DMS 273 (cell line): Measurements from ENCODE around the gene MYO10.
"Not testable (repeated sequence)": the region's sequence is repeated elsewhere in the genome, so short reads cannot be mapped to it uniquely, and the experiment has no call there.

ENCODE experiments used
- DNase-seq: peaks from one replicate; lab custom pipeline; 2025; ENCODE audit not compliant: unreplicated experiment; lab: John Stamatoyannopoulos, UW

MYO10 gene

DNA sequence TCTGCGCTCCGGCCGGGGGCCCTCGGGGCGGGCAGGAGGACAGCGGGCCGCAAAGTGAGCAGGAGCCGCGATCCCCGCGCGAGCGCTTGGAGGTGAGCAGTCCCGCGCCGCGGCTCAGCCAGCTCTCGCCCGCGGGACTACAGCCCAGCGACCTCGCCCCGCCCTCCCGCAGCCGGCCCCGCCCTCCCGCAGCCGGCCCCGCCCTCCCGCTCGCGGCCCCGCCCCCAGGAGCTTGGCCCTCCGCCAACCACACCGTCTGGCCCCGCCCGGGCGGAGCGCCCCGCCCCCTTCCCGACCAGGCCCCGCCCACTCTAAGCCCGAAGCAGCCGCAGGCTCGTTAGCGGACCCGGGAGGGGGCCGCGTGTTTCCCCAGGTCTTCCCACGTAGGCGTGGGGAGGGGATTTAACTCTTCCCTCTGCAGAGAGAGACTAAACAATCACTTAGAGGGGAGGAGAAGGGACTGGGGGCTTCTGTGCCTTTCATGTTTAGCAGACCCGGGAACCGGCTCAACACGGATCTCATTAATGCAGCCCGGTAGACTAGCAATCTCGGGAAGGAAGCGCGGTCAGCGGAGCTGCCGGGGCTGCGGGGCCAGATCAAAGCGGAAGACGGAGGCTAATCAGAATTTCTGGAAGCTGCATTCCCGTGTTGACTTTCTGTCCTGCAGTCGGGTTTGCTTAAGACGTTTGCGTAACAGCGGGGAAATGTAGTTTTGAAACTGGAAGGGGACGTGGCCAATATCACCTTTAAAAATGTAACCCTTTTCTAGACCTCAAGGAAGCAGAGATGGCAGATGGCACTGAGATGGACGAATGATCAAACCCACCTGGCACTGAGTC lies at the start of gene MYO10:
Gene MYO10, minus strand, starts transcription at position 139 of the 839 bp plus-strand sequence. CDS start 480 bp downstream, outside the sequence.
- peak; percentile 89 for DNase-seq

DNA sequence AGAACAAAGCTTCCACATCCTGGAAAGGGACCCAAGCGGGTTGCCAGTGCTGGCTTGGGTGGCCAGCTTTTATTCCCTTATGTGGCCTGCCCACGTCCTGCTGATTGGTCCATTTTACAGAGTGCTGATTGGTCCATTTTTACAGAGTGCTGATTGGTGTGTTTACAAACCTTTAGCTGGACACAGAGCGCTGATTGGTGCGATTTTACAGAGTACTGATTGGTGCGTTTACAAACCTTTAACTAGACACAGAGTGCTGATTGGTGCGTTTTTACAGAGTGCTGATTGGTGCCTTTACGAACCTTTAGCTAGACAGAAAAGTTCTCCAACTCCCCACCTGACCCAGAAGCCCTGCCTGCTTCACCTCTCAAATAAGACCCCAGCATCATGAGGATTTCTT lies 49.2 kb upstream of the MYO10 start:
- not testable (repeated sequence) for DNase-seq

DNA sequence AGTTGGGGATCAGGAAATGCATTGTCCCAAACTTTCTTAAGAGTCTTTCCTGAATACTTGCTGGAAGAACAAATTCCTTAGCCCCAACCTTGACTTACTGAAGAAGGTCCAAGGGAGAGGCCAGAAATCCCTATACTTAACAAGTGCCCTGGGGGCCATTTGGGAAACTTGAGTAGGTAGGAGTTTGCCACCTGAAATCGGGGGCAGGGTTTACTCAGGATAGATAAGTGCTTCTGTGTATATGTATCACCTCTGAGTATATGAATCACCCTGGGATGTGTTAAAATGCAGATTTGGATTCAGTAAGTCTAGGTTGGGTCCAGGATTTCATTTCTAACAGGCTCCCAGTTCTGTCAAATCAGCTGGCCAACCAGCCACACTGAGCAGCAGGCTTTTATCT lies 47.9 kb upstream of the MYO10 start:
- no peak for DNase-seq

DNA sequence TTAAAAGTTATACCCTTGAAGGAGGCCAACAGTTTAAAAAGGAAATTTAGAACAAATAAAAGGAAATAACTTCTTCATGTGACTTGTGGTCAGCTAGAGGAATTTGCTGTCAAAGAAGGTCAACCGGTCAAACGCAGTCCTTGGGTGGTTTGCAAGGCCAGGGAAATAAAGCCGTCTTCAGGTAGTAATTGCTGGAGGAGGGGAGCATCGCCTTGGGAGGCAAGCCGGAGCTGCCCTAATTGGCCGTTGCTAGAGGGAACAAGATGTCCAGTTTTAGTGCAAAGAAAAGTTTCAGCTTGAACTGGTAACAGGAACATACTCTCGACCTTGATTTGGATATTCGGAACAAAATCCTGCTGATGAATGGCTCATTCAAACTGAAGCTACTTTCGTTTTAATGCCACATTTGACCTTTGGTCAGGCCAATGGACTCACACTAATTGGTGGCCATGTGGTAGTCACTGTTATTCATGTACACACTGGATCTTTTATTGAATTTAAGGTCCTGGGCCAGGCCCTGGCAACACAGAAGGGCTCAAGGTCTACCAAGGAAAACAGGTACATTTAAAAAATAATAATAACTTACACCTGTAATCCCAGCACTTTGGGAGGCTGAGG lies 47.0 kb upstream of the MYO10 start:
- no peak for DNase-seq

DNA sequence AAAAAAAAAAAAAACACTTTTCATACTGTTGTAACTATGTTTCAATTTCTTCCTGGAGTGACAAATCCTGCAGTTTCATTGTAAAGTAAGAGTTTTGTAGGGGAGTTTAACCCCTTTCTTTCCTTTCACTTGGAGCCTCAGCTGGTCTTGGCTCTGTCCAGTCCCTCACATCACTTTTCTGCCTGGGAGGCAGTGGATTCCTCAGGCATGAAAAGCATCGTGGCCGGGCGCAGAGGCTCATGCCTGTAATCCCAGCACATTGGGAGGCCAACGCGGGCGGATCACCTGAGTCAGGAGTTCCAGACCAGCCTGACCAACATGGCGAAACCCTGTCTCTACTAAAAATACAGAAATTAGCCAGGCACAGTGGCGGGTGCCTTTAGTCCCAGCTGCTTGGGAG lies 45.6 kb upstream of the MYO10 start:
- DNase-seq = no peak

DNA sequence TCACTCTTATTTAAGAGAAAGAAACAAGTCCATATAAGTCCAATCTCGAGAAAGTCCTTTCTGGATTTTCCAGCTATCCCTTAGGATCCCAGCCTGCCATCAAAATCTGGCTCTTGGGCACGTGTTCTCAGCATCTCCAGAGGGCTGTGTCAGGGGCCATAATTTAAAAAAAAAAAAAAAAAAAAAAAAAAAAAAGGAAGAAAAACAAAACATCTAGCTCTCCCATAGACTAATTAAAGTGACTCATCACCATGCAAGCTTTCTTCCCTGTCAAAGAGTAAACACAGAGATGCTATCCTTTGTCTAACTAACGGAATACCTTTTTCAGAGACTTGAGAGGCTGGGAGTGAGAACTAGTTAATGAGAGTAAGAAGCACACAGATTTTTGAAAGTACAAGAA lies 44.9 kb upstream of the MYO10 start:
- DNase-seq = no peak

DNA sequence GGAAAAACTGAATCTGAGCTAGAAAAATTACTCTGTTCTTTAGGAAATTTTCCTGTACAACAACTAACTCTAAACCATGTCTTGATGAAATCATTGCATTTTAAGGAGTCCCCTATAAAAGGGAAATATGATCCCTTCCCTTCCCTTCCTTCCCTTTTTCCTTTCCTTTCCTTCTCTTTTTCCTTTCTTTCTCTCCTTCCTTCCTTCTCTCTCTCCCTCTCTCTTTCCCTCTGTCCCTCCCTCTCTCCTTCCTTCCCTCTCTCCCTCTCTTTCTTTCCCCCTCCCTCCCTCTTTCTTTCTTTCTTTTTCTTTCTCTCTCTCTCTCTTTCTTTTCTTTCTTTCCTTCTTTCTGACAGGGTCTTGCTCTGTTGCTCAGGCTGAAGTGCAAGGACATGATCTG lies 42.2 kb upstream of the MYO10 start:
- DNase-seq = no peak

DNA sequence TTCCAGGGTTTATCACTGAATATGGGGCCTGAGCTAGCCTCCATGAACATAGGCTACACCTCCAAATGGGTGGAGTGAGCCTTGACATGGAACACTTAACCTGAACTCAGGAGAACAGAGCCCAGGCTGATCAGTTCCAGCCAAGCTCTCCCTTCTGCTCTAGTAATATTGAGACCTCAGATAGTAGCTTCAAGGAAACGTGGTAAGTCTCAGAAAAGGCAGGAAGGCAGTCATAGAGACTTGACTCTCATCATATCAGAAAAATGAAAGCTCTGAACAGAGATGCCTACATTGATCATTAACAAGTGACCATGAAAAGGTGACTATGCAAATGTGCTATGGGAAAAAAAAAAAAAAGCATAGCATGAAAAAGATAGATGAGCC lies 40.5 kb upstream of the MYO10 start:
- no peak for DNase-seq

DNA sequence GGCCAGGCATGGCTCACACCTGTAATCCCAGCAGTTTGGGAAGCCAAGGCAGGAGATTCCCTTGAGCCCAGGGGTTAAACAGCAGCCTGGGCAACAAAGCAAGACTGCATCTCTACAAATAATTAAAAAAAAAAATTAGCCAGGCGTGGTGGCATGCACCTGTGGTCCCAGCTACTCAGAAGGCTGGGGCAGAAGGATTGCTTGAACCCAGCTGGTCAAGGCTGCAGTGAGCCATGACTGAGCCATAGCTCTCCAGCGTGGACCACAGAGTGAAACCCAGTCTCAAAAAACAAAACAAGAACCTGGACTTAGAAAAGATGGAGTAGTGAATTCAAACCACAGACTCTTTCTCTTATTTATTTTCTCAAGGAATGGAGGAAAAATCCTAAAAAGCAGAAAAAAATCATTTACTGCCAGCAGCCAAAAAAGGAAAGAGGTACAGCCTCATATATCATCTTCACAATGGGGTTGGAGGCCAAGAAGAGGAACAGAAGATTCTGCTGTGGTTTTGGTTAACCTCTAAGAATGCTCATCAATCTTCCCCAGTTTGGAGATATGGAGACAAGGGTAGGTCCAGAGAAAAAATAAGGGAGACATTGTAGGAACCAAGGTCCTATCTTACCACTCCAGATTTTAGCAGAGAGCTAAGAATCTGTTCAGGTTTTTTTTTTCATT lies 40.0 kb upstream of the MYO10 start:
- no peak for DNase-seq

DNA sequence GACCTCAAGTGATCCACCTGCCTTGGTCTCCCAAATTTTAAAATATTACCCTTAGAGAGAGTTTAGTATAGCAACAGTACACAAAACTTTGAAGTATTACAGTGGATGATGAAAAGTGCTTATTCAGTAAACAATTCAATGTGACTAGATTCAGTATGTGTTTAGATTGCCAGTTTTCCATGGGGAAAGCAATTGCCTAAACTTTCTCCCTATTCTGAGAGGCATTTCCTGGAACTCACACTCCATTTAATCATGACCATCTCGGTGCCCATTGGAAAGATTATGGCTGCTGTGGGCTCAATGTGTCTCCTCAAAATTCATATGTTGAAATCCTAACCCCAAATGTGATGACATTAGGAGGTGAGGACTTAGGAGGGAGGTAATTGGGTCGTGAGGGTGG lies 38.9 kb upstream of the MYO10 start:
- DNase-seq = no peak

DNA sequence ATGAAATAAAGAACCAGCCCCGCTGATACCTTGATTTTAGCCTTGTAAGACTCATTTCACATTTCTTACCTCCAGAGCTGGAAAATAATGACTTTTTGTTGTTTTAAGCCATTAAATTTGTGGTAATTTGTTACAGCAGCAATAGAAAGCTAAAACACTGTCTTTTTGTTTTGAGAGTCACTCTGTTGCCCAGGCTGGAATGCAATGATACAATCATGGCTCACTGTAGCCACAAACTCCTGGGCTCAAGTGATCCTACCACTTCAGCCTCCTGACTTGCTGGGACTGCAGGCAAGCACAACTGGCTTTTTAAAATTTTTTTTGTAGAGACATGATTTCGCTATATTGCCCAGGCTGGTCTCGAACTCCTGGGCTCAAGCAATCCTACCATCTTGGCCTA lies 34.7 kb upstream of the MYO10 start:
- DNase-seq = no peak

DNA sequence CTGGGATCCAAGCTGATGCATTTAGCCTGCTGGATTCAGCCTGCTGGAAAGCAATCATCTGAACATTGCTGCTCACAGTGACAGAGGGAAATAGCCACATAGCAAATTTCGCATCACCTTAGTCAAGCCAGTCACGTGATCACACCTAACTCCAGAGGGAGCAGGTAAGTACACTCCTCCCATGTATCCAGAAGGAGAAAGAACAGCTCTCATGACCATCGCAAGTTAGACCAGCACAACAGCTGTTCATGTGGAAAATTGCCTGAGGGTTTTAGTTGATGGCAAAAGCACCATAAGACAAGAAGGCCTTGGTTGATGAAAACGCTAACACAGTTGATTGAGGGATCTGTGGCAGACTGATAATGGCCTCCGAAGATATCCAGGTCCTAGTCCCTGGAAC lies 34.2 kb upstream of the MYO10 start:
- DNase-seq = no peak

DNA sequence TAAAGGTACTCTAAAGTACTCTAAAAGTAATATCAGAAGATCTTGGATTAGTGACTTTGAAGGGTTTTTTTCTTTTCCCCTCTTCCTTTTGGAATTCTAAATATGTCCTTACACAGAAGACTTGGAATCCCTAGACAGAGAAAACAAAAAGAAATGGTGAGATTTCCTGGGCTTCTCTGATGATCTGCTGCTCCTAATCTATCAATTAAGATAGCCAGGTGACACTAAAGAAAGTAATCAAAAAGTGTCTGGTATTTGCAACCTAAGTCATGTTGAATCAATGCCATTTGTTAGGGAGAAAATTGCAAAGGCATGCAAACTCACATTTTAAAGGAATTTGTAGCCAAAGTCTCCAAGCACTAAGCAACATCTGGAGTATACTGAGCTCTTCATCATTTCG lies 29.5 kb upstream of the MYO10 start:
- DNase-seq = no peak

DNA sequence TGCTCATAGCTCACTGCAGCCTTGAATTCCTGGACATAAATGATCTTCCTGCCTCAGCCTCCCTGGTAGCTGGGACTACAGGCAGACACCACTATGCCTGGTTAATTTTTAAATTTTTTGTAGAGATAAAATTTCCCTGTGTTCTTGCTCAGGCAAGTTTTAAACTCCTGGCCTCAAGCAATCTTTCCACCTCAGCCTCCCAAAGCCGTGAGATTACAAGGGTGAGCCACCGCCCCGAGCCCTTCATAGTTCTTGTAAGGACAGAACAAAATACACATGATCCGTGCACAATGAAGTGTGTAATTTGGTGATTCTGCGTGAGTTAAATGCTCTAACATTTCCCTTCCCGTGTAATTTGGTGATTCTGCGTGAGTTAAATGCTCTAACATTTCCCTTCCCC lies 27.7 kb upstream of the MYO10 start:
- DNase-seq = no peak

DNA sequence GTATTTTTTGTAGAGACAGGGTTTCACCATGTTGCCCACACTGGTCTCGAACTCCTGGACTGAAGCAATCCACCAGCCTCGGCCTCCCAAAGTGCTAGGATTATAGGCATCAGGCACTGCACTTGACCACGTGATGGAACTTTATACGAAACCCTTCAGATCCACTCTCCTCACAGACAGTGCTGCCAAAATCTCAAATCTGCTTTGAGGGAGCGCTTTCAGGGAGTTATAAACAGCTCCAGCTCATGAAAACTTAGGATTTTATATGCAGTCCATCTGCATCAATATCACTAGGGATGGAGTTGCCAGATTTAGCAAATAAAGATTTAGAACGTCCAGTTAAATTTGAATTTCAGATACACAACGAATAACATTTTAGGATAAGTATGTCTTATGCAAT lies 25.0 kb upstream of the MYO10 start:
- no peak for DNase-seq

DNA sequence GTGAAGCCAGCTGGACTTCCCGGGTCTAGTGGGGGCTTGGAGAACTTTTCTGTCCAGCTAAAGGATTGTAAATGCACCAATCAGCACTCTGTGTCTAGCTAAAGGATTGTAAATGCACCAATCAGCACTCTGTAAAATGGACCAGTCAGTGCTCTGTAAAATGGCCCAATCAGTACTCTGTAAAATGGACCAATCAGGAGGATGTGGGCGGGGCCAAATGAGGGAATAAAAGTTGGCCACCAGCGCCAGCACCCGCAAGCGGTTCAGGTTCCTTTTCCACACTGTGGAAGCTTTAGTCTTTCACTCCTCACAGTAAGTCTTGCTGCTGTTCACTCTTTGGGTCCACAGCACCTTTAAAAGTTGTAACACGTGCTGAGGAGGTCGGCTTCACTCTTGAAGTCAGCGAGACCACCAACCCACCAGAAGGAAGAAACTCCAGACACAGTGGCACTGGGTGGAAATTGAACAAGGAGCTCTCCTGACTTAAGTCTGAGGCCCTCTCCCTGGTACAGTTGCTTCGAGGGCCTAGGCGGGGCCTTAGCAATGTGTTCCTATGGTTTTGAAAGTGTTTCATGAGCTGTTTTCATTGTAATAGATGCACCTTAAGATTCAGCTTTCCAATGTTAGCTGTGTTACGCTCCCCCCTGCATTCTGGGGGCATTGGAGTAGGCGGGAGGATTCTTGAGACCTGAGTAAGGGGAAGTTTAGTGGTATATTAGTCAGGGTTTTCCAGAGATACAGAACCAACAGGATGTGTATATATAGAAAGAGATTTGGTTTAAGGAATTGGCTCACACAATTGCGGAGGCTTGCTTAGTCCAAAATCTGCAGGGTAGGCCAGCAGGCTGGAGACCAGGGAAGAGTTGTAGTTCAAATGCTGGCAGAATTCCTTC lies 21.5 kb upstream of the MYO10 start:
- no peak for DNase-seq

DNA sequence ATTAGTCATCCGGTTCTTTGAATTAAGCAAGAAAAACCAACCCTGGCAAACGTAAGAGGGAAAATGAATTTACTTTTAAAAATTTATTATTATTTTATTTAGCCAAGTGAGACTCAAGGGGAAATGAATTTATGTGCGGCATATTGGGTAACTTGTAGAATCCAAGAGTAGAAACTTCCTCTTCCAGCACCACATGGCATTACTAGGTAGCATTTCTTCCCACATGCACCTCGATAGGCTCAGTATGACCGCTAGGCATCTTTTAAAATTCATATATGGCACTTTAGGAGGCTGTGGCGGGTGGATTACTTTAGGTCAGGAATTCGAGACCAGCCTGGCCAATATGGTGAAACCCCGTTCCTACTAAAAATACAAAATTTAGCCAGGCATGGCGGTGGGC lies 17.6 kb upstream of the MYO10 start:
- DNase-seq = no peak

DNA sequence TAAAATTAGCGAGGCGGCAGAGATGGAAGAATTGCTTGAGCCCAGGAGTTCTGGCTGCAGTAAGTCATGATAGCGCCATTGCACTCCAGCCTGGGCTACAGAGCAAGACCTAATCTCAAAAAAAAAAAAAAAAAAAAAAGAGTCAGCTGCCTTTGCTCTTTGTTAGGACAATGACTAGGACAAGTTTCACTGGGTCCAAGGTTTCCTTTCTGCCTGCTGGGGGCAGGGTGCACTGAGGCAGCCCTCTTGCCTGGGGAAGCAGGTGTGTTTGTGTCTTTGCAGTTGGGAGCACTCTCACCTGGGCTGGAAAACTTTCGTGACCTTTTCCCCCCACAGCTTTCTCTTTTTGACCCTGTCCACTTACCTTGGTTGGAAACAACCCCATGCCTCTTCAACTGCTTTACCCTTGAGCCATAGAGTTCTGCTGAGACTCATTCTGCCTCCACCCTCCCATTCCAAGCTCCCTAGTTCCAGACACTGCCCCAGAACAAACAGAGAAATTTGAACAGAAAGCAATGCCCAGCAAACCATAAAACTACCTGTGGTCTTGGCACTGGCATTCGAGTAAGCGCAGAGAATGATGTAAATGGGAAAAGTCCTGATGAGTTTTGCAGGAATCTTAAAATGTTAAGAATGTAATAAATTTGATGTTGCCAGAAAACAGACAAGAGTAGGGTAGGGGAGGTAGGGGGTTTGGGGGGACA lies 17.0 kb upstream of the MYO10 start:
- DNase-seq = no peak

DNA sequence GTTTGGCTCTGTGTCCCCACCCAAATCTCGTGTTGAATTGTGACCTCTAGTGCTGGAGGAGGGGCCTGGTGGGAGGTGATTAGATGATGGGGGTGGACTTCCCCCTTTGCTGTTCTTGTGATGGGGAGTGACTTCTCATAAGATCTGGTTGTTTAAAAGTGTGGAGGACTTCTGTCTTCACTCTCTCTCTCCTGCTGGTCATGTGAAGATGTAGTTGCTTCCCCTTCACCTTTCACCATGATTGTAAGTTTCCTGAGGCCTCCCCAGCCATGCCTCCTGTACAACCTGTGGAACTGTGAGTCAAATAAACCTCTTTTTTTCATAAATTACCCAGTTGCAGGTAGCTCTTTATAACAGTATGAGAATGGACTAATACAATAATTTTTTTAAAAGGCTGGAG lies 10.6 kb upstream of the MYO10 start:
- DNase-seq = no peak

DNA sequence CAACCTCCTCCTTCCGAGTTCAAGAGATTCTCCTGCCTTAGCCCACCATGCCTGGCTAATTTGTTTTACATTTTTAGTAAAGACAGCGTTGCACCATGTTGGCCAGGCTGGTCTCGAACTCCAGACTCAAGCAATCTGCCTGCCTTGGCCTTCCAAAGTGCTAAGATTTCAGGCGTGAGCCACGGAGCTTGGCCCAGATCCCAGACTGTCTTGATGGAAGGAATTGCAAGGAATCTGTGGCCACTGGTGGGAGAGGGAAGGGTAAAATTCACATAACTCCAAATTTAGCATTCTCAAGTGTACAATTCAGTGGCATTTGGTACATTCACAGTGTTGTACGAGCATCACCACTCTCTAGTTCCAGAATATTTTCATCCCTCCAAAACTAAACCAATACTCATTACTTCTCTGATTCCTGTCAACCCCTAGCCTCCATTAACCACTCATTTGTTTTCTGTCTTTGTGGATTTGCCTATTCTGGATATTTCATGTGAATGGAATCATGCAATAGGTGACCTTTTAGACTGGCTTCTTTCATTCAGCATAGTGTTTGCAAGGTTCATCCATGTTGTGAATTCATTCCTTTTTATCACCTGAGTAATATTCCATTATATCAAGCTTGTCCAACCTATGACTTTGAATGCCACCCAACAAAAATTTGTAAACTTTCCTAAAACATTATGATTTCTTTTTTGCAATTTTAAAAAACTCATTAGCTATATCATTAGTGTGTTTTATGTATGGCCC lies 8.9 kb upstream of the MYO10 start:
- DNase-seq = no peak
